ENCODE data around the gene RFX4.

The RFX4 gene

GRCh38 chr12:106582641-106583230 is at the start of gene RFX4:
Gene RFX4, plus strand, starts transcription at chr12:106583004. Its CDS starts 317 bp downstream, at chr12:106583321.
- DNase-seq = no peak

- DNase-seq = no peak
Observed at GRCh38 chr12:106541201-106541600, 41.6 kb upstream of the RFX4 start.

GRCh38 chr12:106551410-106551809 is 31.4 kb upstream of the RFX4 start:
- no peak for DNase-seq

- no peak for DNase-seq
Observed at GRCh38 chr12:106552228-106552627, 30.6 kb upstream of the RFX4 start.

GRCh38 chr12:106564678-106565329 is 18.0 kb upstream of the RFX4 start:
- DNase-seq = no peak

- no peak for DNase-seq
Observed at GRCh38 chr12:106566771-106567170, 16.0 kb upstream of the RFX4 start.

- DNase-seq = no peak
Observed at GRCh38 chr12:106573239-106573638, 9.6 kb upstream of the RFX4 start.

GRCh38 chr12:106576848-106577247 is 6.0 kb upstream of the RFX4 start:
- DNase-seq = no peak

GRCh38 chr12:106580671-106581508 is 1.9 kb upstream of the RFX4 start:
- DNase-seq = no peak

- DNase-seq = no peak
Observed at GRCh38 chr12:106581543-106582248, 1.1 kb upstream of the RFX4 start.

- no peak for DNase-seq
Observed at GRCh38 chr12:106582249-106582591, 584 bp upstream of the RFX4 start.

GRCh38 chr12:106583242-106584103 is 669 bp downstream of the RFX4 start:
- no peak for DNase-seq

- DNase-seq = no peak
Observed at GRCh38 chr12:106584104-106585064, 1.6 kb downstream of the RFX4 start.

- no peak for DNase-seq
Observed at GRCh38 chr12:106585105-106585520, 2.3 kb downstream of the RFX4 start.

- DNase-seq = no peak
Observed at GRCh38 chr12:106585521-106586277, 2.9 kb downstream of the RFX4 start.

GRCh38 chr12:106586278-106586802 is 3.5 kb downstream of the RFX4 start:
- DNase-seq = no peak

- no peak for DNase-seq
Observed at GRCh38 chr12:106586803-106587684, 4.2 kb downstream of the RFX4 start.

GRCh38 chr12:106588771-106589170 is 6.0 kb downstream of the RFX4 start:
- no peak for DNase-seq

- DNase-seq = no peak
Observed at GRCh38 chr12:106590601-106591000, 7.8 kb downstream of the RFX4 start.
